HG02885 (cell line): Measurements from ENCODE around the gene VASP.

ENCODE experiments used
- ATAC-seq: cut with Tn5 transposase; IDR thresholded peaks from one replicate; pipeline ENCODE4 v1.9.1; 2021; ENCODE audit warnings: mild to moderate bottlenecking; ENCODE audit not compliant: unreplicated experiment, poor library complexity

The VASP gene

DNA sequence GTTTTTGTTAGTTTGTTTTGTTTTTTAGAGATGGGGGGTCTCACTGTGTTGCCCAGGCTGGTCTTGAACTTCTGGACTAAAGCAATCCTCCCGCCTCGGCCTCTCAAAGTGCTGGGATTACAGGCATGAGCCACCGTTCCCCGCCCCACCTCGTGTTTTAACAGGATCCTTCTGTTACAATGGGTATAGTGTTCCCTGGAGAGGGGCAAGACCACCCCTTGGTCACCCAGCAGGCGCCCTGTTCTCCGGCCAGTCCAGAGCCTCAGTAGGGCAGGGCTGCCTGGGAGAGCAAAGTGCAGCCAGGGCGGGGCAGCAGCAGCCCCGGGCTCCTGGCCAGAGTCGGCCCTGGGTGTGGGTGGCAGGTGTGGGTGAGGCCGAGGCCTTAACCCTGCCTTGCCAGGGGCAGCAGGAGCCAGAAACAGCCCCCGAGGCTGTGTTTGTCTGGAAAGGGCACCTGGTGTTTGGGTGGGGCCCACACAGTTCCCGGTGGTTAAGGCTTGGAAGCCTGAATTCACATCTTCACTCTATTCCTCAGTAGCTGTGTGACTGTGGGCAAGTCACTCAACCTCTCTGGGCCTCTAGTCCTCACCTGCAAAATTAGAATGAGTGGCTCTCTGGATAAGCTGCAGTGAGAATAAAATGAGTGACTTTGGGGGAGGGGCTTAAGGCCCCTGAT lies 7.2 kb downstream of the VASP start:
- ATAC-seq: no peak

DNA sequence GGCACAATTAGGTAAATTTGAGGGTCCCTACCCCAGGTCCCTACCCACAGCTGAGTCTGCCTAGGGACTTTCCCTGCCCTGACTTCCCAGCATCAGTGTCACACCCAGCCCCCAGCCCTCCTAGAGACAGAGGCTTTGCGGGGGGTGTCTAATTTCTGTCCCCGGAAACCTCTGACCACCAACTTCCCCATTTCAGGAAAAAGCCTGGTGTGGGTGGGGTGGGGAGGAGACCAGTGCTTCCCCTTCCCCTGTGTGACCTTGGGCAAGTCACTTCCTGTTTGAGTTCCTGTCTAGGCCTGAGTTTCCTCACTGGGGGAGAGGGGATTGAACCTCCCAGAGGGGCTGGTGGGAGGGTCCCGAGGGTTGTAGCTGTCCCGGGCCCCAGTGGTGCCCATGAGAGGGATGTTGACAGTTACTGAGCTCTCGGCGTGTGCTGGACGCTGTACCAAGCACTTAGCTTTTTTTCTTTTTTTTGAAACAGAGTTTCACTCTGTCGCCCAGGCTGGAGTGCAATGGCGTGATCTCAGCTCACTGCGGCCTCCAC lies 7.9 kb downstream of the VASP start:
- no peak for ATAC-seq

DNA sequence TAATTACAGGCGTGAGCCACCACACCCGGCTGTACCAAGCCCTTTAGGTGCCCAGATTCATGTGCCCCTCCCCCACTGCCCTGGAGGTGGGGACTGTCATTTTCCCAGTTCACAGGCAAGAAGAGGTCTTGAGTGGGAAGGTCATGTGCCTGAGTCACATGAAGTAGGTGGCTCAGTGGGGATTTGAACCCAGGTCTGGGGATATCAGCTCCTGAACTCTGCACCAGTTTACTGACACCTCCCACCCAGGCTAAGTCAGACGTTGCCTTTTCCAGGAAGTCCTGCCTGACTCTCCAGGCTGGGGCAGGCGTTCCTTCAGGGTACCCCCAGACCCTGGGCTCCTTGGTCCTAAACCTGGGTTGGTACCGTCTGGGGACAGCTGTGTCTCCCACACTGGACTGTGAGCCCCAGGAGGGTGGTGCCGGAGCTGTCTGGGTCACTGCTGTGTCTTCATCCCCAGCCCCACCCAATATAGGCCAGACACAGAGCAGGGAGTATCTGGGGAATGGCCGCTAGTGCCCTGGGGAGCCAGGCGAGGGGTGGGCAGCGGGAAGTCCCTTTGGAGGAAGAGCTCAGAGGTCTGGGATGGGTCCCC lies 8.6 kb downstream of the VASP start:
- ATAC-seq: no peak

DNA sequence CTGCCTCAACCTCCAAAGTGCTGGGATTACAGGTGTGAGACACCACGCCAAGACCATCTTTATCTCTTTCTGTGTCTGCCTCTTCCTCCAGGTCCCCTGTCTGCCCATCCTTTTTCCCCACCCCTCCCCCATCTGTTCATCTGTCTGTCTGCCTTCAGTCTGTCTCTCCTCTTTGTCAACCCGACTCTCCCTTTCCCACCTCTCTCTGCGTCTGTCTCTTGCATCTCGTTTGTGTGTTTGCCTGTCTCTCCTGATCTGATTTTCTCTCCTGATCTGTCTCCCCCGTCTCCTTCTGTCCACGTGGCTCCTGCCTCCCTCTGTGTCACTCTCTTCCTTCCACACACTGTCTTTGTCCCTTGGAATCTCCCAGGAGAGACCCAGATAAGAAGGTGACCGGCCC lies 10.0 kb downstream of the VASP start:
- ATAC-seq: no peak

DNA sequence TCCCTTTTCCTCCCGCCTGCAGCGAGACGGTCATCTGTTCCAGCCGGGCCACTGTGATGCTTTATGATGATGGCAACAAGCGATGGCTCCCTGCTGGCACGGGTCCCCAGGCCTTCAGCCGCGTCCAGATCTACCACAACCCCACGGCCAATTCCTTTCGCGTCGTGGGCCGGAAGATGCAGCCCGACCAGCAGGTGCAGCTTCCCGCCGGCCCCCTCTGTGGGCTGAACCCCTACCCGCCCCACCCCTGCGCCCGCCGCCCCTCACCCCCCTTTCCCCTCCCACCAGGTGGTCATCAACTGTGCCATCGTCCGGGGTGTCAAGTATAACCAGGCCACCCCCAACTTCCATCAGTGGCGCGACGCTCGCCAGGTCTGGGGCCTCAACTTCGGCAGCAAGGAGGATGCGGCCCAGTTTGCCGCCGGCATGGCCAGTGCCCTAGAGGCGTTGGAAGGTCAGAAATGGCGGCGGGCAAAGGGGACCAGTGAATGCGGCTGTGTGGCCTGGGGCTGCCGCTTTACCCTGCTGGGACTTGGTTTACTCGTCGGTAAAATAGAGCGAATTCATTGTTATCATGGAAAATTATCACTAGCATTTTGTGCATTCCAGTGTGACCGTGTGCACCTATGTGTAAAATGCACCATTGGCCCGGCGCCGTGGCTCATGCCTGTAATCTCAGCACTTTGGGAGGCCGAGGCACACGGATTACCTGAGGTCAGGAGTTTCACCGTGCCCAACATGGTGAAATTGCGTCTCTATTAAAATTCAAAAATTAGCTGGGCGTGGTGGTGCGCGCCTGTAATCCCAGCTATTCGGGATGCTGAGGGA lies 10.6 kb downstream of the VASP start:
- ATAC-seq: no peak

DNA sequence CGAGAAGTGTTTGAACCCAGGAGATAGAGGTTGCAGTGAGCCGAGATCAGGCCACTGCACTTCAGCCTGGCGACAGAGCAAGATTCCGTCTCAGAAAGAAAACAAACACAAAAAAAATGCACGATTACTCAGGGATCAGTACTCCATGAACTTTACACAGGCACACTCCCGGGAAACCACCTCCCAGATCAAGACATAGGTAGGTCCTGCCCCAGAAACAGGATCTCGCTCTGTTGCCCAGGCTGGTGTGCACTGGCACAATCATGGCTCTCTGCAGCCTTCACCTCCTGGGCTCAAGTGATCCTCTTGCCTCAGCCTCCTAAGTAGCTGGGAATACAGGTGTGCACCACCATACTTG lies 11.2 kb downstream of the VASP start:
- ATAC-seq: no peak

DNA sequence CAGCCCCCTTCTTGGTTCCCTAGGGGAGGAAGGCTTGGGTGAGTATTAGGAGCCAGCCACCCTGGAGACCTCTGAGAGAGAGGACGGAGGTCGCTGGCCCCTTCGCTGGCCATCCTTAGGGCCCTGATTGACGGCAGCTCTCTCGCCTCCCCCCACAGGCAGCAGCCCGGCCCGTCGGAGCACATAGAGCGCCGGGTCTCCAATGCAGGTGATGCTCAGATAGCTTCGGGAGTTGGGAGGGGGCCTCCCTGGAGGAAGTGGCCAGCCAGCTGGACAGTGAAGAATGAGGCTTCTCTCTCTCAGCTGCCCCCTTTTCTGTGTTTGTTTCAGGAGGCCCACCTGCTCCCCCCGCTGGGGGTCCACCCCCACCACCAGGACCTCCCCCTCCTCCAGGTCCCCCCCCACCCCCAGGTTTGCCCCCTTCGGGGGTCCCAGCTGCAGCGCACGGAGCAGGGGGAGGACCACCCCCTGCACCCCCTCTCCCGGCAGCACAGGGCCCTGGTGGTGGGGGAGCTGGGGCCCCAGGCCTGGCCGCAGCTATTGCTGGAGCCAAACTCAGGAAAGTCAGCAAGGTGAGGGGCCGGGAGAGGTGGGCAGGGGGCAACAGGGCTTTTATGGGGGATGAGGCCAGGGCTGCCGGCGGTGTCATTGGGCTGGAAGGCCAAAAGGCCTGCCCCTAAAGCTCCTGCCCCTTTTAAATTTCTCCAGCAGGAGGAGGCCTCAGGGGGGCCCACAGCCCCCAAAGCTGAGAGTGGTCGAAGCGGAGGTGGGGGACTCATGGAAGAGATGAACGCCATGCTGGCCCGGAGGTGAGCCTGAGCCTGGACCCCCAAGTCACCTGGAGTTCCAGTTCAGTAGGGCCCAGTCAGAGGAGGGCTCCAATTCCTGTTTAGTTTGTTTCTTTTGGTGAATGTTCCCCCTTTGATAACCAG lies 15.0 kb downstream of the VASP start:
- ATAC-seq: no peak

DNA sequence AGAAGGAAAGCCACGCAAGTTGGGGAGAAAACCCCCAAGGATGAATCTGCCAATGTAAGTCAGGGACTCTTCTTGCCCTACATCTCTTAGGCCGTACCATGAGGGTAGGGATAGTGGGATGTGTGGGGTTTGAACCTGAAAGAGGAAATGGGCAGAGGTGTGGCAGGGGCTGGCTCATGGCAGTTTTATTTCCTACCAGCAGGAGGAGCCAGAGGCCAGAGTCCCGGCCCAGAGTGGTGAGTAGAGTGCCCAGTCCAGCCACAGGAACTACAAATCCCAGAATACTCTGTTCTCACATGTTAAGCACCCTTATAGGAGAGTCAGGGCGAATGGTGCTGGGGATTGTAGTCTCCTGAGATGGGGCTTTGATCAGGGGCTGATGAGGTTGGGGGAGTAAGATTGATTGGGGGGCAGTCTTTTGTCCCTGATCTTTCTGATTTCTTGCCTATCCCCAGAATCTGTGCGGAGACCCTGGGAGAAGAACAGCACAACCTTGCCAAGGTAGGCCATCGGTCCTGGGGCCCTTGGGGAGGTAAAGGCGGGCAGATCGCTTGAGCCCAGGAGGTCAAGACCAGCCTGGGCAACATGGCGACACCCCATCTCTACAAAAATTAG lies 16.5 kb downstream of the VASP start:
- ATAC-seq: peak; percentile 74

DNA sequence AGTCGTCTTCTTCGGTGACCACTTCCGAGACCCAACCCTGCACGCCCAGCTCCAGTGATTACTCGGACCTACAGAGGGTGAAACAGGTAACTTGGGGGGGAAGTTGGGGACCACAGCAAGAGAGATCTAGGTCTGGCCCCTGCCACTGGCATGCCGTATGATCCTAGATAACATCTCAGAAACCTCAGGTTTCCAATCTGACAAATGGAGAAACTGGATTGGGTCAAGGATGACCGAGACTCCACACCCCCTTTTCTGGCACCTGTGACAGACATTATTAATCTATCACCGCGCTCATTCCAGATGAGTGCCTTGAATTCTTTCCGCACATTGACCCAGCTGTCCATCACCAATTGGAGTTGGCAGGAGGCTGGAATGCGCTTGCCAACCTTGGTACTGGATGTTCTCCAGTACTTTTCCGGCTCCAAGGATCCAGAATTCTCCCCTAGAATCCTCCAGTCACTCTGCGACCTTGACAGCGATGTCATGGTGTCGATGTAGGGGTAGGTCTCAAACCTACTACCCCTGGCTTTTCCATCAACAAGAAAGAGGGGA lies 17.4 kb downstream of the VASP start:
- ATAC-seq: no peak

DNA sequence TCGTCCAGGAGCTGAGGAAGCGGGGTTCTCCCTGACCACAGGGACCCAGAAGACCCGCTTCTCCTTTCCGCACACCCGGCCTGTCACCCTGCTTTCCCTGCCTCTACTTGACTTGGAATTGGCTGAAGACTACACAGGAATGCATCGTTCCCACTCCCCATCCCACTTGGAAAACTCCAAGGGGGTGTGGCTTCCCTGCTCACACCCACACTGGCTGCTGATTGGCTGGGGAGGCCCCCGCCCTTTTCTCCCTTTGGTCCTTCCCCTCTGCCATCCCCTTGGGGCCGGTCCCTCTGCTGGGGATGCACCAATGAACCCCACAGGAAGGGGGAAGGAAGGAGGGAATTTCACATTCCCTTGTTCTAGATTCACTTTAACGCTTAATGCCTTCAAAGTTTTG lies 18.9 kb downstream of the VASP start:
- no peak for ATAC-seq

DNA sequence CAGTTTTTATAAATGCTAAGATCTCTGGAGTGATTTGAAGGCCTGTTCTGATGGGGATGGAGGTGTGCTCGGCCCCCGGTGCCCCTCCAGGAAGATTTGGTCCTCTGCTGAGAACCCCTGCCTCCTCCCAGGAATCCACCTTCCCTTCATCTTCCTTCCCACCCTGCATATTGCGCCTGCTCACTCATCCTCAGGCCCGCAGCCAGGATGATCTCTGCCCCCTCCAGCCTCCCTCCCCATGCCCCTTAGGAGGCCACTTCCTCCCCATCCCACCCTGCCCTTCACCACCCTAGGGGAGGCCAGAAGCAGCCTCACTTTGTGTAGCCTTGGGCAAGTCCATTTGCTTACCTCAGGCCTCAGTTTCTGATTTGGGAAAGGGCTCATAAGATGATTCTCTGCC lies 19.7 kb downstream of the VASP start:
- no peak for ATAC-seq

DNA sequence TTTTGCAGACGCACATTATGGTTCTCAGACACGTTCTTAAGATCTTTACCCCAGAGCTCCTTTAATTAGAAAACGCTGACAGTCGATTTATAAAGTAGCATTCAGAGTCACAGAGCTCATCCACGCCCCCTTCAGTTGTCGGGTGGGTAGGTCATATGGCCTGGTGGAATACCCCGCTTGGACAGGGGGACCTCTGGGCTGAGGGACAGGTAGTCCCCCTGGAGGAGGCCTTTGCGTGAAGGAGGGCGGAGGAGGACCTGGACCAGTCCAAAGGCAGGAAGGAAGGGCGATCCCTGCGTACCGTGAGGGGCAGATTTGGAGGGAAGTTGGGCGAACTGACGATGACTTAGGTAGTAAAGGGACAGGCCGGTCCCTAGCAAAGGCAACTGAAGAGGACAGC lies 20.5 kb downstream of the VASP start:
- no peak for ATAC-seq

DNA sequence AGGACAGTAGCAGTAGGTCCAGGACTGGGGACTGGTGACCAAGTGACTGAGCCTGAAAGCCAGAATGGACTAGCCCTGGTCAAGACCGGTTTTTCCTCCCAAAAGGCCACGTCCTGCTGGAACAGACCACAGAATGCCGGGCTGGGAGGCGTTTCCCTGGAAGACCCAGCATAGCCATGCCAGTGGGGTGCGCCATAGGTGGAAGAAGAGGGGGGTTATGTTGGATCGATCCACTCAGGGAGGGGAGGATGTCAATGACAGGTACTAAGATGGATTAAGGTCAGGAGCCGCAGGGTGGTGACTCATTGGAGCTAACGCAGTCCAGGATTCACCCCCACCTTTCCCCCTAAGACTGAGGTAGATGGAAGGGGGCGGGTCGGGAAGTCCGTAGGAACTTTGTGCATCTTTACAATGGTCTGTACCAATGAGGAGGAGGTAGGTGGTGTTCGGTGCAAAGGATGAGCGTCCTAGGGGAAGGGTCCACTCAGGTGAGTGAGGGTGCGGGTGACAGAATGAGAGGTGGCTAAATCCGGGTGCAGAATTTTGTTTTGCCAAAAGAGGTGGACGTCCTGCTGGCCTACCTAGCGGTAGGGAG lies 21.0 kb downstream of the VASP start:
- ATAC-seq: no peak

DNA sequence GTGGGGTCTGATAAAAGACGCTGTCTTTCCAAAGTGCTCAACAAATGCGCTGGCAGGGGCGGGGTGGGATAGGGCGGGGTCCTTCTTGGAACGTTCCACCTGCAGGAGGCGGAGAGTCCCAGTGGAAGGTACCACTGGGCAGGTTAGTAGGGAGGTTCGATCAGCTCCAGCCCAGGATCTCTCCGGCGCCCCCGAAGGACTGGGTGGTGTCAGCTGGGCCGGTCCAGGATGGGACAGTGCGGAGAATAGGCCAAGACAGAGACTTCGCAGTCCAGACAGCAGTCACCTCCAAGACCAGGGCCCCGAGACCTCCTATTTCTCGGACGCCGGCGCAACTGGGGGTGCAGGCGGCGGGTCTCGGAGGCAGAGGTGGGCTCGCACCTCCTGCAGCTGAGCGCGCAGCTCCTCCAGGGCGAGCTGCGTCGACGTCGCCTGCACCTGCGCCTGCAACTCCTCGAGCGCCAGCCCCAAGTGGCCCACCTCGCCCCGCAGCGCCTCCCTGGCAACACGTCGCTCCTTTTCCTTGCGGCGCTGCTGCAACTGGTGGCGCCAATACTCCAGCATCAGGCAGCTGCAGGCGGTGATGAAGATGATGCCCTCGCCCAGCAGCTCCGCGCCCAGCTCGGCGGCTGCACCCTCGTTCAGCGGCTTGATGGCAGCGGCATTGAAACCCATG lies 21.6 kb downstream of the VASP start:
- no peak for ATAC-seq

DNA sequence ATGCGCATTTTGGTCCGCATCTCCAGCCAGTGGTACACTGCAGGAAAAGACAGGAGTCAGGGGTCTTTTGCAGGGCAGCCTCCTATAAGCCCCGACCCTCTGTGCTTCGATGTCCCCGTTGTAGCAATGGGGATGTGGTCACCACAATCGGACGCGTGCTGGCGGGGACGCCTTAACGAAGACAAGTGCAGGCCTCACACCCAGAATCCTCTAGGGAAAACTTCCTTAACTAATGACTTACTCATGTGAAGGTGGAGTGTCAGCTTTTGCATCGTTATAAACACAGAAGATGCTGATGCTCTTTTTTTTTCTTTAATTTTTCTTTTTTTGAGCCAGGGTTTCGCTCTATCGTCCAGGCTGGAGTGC lies 22.1 kb downstream of the VASP start:
- ATAC-seq: no peak

DNA sequence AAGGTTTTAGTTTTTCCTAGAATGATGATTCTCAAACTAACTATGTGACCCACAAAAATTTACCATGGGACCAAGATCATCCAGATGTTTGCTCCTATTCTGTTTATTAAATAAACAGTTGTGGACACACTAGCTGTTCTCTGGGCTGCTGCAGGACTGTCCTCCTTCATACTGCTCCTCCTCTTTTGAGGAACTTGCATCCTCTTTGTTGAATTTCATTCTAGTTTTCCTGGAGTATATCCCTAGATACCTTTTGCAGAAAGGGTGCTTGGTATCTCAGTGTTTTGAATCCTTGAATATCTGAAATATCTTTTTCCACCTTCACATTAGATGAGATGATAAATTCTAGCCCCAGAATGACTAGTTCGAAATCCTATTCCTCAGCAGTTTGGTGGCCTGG lies 24.1 kb downstream of the VASP start:
- ATAC-seq: no peak

DNA sequence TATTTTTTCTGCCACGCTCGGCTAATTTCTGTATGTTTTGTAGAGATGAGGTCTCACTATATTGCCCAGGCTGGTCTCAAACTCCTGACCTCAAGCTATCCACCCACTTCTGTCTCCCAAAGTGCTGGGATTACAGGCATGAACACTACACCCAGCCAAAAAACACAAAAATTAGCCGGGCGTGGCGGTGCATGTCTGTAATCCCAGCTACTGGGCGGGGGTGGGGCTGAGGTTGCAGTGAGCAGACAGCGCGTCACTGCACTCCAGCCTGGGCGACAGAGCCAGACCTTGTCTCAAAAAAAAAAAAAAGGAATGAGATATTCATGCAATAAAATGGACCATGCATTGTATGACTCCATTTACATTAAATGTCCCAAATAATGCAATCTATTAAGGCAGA lies 32.2 kb downstream of the VASP start:
- ATAC-seq: no peak

DNA sequence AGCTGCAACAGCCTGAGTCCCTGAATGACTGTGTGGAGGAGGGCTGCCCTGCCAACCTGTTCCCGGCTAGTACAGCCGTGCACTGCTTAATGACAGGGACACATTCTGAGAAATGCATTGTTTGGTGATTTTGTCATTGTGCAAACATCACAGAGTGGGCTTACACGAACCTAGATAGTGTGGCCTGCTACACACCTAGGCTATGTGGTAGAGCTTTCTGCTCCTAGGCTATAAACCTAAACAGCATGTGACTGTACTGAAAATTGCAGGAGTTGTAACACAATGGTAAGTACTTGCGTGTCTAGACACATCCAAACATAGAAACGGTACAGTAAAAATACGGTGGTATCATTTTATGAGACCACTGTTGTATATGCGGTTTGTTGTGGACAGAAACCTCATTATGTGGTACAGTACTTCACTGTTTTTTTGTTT lies 35.0 kb downstream of the VASP start:
- ATAC-seq: no peak
